ENCODE data around the gene EMX1.

EMX1 gene

DNA sequence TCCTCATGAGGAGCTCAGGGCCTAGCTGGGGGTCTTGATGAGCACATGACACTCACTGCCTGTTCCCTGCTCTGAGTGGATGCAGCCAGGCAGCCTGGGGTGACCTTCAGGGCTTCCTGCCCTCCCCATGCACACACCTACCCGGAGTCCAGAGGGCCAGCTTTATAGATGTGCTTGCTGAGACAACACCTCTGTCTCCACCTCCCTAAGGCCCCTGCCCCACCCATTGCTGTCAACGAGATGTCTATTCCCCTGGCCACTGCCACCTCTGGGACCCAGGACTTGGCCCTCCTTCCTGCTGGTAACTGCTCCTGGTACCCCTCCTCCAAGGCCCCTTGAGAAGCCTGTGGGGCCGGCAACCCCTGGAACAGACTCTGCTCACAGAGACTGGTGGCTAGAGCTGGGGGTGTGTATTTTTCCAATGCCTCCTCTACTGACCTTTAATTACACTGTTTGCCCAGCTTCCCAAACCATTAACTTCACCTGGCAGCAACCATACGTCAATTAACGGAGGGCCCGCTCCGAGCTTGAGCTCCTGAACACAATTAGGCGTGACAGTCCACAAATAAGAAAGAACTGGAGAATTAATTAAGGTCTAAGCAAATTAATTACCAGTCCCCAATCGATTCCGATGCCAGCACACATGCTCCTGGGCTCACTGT is 66.3 kb downstream of the EMX1 start:
- no peak for DNase-seq

GRCh38 chr2:72984172-72984671 is 66.9 kb downstream of the EMX1 start:
- no peak for DNase-seq

Measured in NCI-H187 (cell line).